Testis (tissue), 3 donors: Measurements from ENCODE around the gene LRRC17. TPM values are rescaled to one million over a fixed set of nuclear protein-coding genes. Genes with fewer than 3 reads are reported as not detected.

Experiments
- DNase-seq: peaks from one replicate; pipeline ENCODE4 v3.0.0-alpha.2; 2019
- H3K27ac ChIP-seq, 2 donors: fragments of 200-600 bp; sonication (generic); one replicate each; pipeline ENCODE4 v1.5.1; 2019
- H3K27me3 ChIP-seq: fragments of 200-600 bp; sonication (generic); one replicate; pipeline ENCODE4 v1.5.1; 2019
- H3K36me3 ChIP-seq: fragments of 200-600 bp; sonication (generic); one replicate; pipeline ENCODE4 v1.5.1; 2017; ENCODE audit warnings: low read depth; ENCODE audit errors: missing control alignments
- H3K4me1 ChIP-seq: fragments of 200-600 bp; sonication (generic); one replicate; pipeline ENCODE4 v1.5.1; 2019
- H3K4me3 ChIP-seq, 2 donors: fragments of 200-600 bp; sonication (generic); one replicate each; pipeline ENCODE4 v1.5.1; 2017 to 2019
- H3K9me3 ChIP-seq: fragments of 200-600 bp; sonication (generic); one replicate; pipeline ENCODE4 v1.5.1; 2017
- CTCF ChIP-seq, 3 experiments: fragments of 450-650 bp in 2 of 3; fragments of 200-600 bp in 1 of 3; sonication (generic) in 1 of 3; IDR thresholded peaks; one replicate each; pipeline ENCODE4 v1.5.1; 2016 to 2019; ENCODE audit warnings: antibody characterized with exemption in 3 of 3, mild to moderate bottlenecking in 2 of 3, moderate library complexity in 1 of 3
- POLR2A ChIP-seq: fragments of 450-650 bp; IDR thresholded peaks from one replicate; pipeline ENCODE4 v1.6.1; 2017; ENCODE audit warnings: antibody characterized with exemption, mild to moderate bottlenecking, moderate library complexity
- WGBS, 2 donors: methylation state at CpG; one replicate each; pipeline ENCODE4 v1.1.5; 2018; 5-methylcytosine and 5-hydroxymethylcytosine counted together
- intact Hi-C: fragments of 100-400 bp; cut with DNase I; formaldehyde crosslinking; loops from one replicate; pipeline ENCODE4 v1.15.1; 2023; ENCODE audit warnings: low total_unique reads
- polyA plus RNA-seq: library from polyadenylated mRNA; stranded (reverse); fragments of 350-450 nt; fragmentation: Illumina TruSeq; extraction: RNeasy Lipid Tissue Mini Kit (QIAGEN cat#74804); gene quantifications from one replicate; pipeline ENCODE4 v1.2.3, GENCODE V29; 2014; ENCODE audit warnings: low read depth, low replicate concordance; ENCODE audit not compliant: insufficient read depth
- total RNA-seq, 2 donors: library from RNA; depleted of rRNA; stranded (reverse); fragments of >200 nt; gene quantifications; one replicate each; pipeline ENCODE4 v1.2.3, GENCODE V29; 2016

LRRC17 gene
- total and polyA plus RNA-seq, 3 donors from 2014 or later, result 5.8 to 9.7 (median 8.2) TPM

- Histone ChIP-seq H3K4me3 (no peak overlapping the region), H3K4me1 (no peaks in the 10 kb centered on the region), H3K9me3 (no peaks in the 10 kb centered on the region), H3K36me3 (no peaks in the 10 kb centered on the region), H3K27me3 (no peaks in the 10 kb centered on the region), H3K27ac (no peak overlapping the region)
- intact Hi-C loops, result no loop called here
- no peak for DNase-seq
- no peak for TF ChIP-seq CTCF (IDR thresholded peaks at IDR 0.05)
- TF ChIP-seq POLR2A, result no peak
- WGBS, 2 donors, result 68 to 74% methylated on average over 5 of the region's 5 CpGs
Observed at GRCh38 chr7:102917436-102918353, 4.9 kb downstream of the LRRC17 start.

GRCh38 chr7:102918845-102919244 lies 6.0 kb downstream of the LRRC17 start:
- WGBS, 2 donors, result 36% methylated on average over 1 of the region's 1 CpG
- H3K27ac ChIP-seq, result peak overlapping the region in 1 of 2 donors; percentile 6
- intact Hi-C loops, result no loop called here
- TF ChIP-seq POLR2A, result no peak
- no peak for TF ChIP-seq CTCF (IDR thresholded peaks at IDR 0.05)
- DNase-seq, result no peak
- H3K4me3 ChIP-seq, result no peak overlapping the region
- H3K9me3 ChIP-seq, result no peaks in the 10 kb centered on the region
- H3K36me3 ChIP-seq, result no peaks in the 10 kb centered on the region
- no peaks in the 10 kb centered on the region for H3K4me1 ChIP-seq
- H3K27me3 ChIP-seq, result no peaks in the 10 kb centered on the region

GRCh38 chr7:102925976-102926782 lies 13.4 kb downstream of the LRRC17 start:
- Histone ChIP-seq H3K27me3 (no peaks in the 10 kb centered on the region), H3K4me1 (no peaks in the 10 kb centered on the region), H3K4me3 (no peak overlapping the region), H3K27ac (no peak overlapping the region), H3K9me3 (no peaks in the 10 kb centered on the region), H3K36me3 (no peaks in the 10 kb centered on the region)
- intact Hi-C loops, result no loop called here
- no peak for DNase-seq
- 65 to 67% methylated on average over 5 of the region's 5 CpGs for WGBS, 2 donors
- no peak for TF ChIP-seq CTCF (IDR thresholded peaks at IDR 0.05)
- no peak for TF ChIP-seq POLR2A

GRCh38 chr7:102926783-102927140 lies 14.0 kb downstream of the LRRC17 start:
- H3K4me3 ChIP-seq, result no peak overlapping the region
- intact Hi-C loops, result no loop called here
- H3K4me1 ChIP-seq, result no peaks in the 10 kb centered on the region
- H3K27me3 ChIP-seq, result no peaks in the 10 kb centered on the region
- TF ChIP-seq CTCF (IDR thresholded peaks at IDR 0.05) (no peak), POLR2A (no peak)
- H3K9me3 ChIP-seq, result no peaks in the 10 kb centered on the region
- no peak overlapping the region for H3K27ac ChIP-seq
- H3K36me3 ChIP-seq, result no peaks in the 10 kb centered on the region
- no peak for DNase-seq
